ENCODE measurements around the gene CISH. TPM values are rescaled to one million over a fixed set of nuclear protein-coding genes. Genes with fewer than 3 reads are reported as not detected.

Gene CISH
- total and polyA plus RNA-seq, 10 of the 15 experiments (the other 5 are each of a cell fraction or from before 2014, with no cell fraction given): 0.21 to 4.4 (median 1.8) TPM

DNA sequence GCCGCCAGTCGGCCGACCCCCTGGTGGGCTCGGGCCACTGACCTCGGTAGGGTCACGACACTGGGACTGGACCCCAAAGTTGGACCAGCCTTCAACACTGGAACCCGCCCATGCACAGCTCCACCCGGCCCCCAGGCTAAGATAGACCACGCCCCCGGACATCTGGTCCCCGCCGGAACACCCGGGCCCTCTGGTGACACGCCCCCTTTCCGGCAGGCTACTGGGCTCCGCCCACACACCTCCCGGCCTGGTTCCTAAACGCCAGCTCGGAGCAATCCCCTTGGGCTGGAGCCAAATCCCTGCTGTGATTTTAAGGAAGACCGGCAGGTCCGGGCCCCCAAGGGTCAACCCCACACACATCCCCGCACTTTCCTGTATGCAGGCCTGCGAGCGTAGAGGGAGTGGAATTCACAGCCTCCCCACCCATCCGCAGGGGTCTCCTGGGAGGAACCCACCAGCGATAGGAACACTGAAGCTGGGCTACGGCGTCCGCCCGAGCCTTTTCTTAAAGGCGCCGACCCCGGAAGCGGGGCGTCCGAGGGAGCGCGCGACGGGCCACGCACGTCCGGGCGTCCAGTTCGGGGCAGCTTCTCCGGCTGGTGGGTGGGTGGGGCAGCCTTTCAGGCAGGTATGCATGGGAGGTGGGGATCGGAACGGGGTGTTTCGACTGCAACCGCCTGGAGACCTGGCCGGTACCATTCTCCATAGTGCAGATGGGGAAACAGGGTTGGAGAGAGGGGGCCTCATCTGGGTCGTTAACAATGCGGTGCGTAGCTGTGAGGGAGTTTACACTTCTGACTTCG, 42.4 kb downstream of the CISH start, which contains the start of gene HEMK1 (continued):
- TF ChIP-seq, protein P1, sequence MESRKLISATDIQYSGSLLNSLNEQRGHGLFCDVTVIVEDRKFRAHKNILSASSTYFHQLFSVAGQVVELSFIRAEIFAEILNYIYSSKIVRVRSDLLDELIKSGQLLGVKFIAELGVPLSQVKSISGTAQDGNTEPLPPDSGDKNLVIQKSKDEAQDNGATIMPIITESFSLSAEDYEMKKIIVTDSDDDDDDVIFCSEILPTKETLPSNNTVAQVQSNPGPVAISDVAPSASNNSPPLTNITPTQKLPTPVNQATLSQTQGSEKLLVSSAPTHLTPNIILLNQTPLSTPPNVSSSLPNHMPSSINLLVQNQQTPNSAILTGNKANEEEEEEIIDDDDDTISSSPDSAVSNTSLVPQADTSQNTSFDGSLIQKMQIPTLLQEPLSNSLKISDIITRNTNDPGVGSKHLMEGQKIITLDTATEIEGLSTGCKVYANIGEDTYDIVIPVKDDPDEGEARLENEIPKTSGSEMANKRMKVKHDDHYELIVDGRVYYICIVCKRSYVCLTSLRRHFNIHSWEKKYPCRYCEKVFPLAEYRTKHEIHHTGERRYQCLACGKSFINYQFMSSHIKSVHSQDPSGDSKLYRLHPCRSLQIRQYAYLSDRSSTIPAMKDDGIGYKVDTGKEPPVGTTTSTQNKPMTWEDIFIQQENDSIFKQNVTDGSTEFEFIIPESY (IDR thresholded peaks at IDR 0.05): no peak
- TF ChIP-seq, protein P2, sequence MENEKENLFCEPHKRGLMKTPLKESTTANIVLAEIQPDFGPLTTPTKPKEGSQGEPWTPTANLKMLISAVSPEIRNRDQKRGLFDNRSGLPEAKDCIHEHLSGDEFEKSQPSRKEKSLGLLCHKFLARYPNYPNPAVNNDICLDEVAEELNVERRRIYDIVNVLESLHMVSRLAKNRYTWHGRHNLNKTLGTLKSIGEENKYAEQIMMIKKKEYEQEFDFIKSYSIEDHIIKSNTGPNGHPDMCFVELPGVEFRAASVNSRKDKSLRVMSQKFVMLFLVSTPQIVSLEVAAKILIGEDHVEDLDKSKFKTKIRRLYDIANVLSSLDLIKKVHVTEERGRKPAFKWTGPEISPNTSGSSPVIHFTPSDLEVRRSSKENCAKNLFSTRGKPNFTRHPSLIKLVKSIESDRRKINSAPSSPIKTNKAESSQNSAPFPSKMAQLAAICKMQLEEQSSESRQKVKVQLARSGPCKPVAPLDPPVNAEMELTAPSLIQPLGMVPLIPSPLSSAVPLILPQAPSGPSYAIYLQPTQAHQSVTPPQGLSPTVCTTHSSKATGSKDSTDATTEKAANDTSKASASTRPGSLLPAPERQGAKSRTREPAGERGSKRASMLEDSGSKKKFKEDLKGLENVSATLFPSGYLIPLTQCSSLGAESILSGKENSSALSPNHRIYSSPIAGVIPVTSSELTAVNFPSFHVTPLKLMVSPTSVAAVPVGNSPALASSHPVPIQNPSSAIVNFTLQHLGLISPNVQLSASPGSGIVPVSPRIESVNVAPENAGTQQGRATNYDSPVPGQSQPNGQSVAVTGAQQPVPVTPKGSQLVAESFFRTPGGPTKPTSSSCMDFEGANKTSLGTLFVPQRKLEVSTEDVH (IDR thresholded peaks at IDR 0.05; ENCODE audit: low read depth, partially characterized antibody): peak; percentile 87
- TF ChIP-seq ZBED1 (IDR thresholded peaks at IDR 0.05; ENCODE audit: borderline replicate concordance) (no peak), FOXK2 (IDR thresholded peaks at IDR 0.05) (no peak), SIX5 (IDR thresholded peaks at IDR 0.05; ENCODE audit: low read depth, low read length, severe bottlenecking) (peak; percentile 77)

Measured in GM12878 (cell line).